ENCODE measurements around the gene ORAI3. TPM values are rescaled to one million over a fixed set of nuclear protein-coding genes. Genes with fewer than 3 reads are reported as not detected.
A peak's percentile ranks its signal among the peaks of the same experiment; 100 is the strongest.

ORAI3 gene
- total and polyA plus RNA-seq, 2 of the 13 experiments (the other 11 are each of a cell fraction or from before 2014, with no cell fraction given): 11.4 to 32.0 TPM

DNA sequence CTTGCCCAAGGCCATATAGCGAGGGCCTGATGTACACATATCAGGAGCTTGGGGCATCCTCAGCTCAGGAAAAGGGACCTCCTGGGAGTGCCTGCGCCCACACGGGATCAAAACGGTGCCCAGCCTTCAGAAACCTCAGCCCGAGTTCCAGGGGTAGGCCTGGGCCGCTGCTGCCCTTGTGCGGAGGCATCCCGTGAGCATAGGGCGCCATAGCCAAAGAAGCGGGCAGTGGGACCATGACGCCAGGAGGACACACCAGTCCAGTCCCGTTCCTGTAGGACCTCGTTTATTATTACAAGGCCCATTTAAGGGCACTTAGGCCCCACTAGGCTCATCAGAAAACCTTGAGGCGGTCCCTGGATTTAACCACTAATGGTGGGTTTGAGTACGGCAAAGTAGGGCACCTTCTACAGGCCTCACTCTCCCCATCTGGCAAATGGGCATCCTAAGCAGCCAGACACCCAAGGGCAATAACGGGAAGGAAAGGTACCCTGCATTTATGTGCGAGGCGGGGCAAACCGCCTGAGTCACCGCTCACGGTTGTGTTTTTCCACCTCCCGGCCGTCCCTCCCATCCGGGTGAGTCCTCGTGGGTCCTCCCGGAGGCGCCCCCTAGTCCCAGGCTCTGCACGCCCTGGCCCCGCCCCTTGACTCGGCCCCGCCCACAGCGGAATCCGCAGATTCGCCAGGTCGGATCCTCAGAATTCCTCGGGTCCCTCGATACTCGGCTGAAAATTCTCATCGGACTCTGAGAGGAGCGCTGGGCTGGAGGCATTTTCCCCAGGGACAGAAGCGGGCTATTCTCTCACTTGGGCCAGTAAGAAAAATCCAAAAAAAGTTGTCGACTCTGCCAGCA, 8.0 kb downstream of the ORAI3 start (continued):
- TF ChIP-seq CENPBD1 (CRISPR knock-in tag; IDR thresholded peaks at IDR 0.05; ENCODE audit: borderline replicate concordance, low read depth) (peak; percentile 93; the same call in 1 of the 2 replicates), ZNF235 (CRISPR knock-in tag; IDR thresholded peaks at IDR 0.05; ENCODE audit: borderline replicate concordance) (peak; percentile 24; the same call in 1 of the 2 replicates), ZNF766 (CRISPR knock-in tag; IDR thresholded peaks at IDR 0.05; ENCODE audit: borderline replicate concordance) (0 out of 2 replicates have a peak, but pooled peaks have one; percentile 77), MNT (IDR thresholded peaks at IDR 0.05) (no peak), ZNF609 (CRISPR knock-in tag; IDR thresholded peaks at IDR 0.05; ENCODE audit: borderline replicate concordance) (0 out of 2 replicates have a peak, but pooled peaks have one; percentile 16), ZBTB21 (CRISPR knock-in tag; IDR thresholded peaks at IDR 0.05) (no peak), SP1 (IDR thresholded peaks at IDR 0.05) (0 out of 2 replicates have a peak, but pooled peaks have one; percentile 59), SP1 (CRISPR knock-in tag; IDR thresholded peaks at IDR 0.05) (peak; percentile 97), IKZF5 (CRISPR knock-in tag; IDR thresholded peaks at IDR 0.05) (peak; percentile 61), ZNF788 (CRISPR knock-in tag; IDR thresholded peaks at IDR 0.05; ENCODE audit: borderline replicate concordance) (no peak), CBFB (CRISPR knock-in tag; IDR thresholded peaks at IDR 0.05) (no peak), HOXA3 (CRISPR knock-in tag; IDR thresholded peaks at IDR 0.05) (no peak), ATM (IDR thresholded peaks at IDR 0.05; ENCODE audit: borderline replicate concordance) (no peak)
- TF ChIP-seq, protein P1, sequence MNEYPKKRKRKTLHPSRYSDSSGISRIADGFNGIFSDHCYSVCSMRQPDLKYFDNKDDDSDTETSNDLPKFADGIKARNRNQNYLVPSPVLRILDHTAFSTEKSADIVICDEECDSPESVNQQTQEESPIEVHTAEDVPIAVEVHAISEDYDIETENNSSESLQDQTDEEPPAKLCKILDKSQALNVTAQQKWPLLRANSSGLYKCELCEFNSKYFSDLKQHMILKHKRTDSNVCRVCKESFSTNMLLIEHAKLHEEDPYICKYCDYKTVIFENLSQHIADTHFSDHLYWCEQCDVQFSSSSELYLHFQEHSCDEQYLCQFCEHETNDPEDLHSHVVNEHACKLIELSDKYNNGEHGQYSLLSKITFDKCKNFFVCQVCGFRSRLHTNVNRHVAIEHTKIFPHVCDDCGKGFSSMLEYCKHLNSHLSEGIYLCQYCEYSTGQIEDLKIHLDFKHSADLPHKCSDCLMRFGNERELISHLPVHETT (CRISPR knock-in tag; conservative IDR thresholded peaks at IDR 0.05): no peak; the same call in 1 of the 2 replicates
- TF ChIP-seq, protein P2, sequence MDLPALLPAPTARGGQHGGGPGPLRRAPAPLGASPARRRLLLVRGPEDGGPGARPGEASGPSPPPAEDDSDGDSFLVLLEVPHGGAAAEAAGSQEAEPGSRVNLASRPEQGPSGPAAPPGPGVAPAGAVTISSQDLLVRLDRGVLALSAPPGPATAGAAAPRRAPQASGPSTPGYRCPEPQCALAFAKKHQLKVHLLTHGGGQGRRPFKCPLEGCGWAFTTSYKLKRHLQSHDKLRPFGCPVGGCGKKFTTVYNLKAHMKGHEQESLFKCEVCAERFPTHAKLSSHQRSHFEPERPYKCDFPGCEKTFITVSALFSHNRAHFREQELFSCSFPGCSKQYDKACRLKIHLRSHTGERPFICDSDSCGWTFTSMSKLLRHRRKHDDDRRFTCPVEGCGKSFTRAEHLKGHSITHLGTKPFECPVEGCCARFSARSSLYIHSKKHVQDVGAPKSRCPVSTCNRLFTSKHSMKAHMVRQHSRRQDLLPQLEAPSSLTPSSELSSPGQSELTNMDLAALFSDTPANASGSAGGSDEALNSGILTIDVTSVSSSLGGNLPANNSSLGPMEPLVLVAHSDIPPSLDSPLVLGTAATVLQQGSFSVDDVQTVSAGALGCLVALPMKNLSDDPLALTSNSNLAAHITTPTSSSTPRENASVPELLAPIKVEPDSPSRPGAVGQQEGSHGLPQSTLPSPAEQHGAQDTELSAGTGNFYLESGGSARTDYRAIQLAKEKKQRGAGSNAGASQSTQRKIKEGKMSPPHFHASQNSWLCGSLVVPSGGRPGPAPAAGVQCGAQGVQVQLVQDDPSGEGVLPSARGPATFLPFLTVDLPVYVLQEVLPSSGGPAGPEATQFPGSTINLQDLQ (CRISPR knock-in tag; IDR thresholded peaks at IDR 0.05): no peak
